Measurements from ENCODE around the gene MDP1.

The MDP1 gene

GRCh38 chr14:24181371-24182077 lies 34.3 kb downstream of the MDP1 start:
- DNase-seq (ENCODE audit: low read depth, low spot score): no peak

DNA sequence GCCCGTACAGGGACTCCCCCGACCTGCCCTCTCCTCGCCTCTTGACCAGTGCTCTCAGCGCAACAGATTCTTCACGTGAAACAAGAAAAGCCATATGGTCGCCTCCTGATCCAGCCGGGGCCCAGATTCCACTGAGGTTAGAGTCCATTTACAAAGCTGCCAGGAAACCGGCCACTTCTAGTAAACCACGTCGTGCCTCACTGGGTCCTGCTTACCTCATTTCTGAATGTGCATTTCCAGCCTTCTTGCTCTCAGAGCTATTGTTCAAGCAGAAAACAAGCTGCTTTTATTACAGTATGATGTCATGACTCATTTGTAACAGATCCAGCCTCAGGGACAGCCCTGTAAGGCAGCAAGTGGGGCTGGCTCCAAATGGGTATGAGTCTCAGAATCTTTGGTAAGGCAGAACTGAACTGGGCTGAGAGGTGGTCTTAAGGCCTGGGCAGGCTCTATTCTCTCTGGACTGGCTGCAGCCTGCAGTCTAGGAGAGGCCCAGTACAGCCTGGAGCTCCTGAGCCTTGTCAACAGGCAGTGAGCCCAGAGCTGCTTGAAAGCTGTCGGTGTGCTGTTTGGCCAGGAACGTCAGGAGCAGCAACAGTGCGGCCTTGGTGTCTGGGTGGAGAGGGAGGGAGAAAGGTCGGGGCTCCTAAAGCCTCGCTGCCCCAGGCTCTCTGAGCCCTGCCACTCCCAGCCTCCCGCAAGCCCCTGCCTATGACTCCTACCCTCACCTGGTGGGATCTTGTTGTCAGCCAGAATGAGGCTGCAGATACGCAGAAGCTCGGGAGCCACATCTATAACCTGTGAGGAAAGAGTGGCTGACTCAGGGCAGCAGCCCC lies 35.7 kb downstream of the MDP1 start:
- peak; percentile 91 for DNase-seq (ENCODE audit: low read depth, low spot score)

GRCh38 chr14:24179294-24179960 lies 36.4 kb downstream of the MDP1 start:
- DNase-seq (ENCODE audit: low read depth, low spot score): no peak

DNA sequence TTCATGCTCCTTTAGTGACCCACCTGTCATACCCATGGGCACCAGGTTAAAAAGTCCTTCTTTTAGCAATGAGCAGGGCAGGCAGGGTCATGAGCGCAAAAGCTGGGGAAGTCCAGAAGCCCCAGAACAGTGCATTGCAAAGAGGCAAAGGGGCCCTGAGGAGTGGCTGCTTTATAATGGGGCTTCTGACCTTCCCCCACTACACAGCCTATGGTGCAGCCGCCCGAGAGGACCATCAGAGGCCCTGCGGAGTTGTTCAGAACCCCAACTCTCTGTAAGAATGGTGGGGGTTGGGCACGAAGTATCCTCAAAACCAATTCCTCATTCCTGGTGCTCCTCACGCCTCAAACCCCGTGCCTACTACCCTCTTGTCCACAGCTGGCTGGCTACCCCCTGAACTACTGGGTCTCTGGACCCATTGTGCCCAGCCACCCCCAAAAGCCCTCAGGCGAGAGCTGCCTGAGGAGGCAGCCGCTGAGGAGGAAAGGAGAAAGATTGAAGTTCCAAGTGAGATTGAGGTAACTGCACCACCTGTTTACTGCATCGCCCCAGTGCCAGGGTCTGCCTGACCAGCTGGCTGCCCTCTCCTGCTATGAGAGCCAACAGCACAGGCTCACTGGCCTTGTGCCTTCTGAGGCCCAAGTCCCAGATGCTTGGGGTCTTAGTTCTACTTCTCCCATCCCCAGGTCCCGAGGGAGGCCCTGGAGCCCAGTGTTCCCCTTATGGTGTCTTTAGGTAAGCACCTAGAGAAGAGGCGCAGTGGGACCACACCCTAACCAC lies 37.3 kb downstream of the MDP1 start:
- DNase-seq (ENCODE audit: low read depth, low spot score): no peak

- DNase-seq (ENCODE audit: low read depth, low spot score): no peak
Measured at GRCh38 chr14:24177891-24178290, 38.0 kb downstream of the MDP1 start.

GRCh38 chr14:24177041-24177825 lies 38.6 kb downstream of the MDP1 start:
- DNase-seq (ENCODE audit: low read depth, low spot score): no peak

GRCh38 chr14:24176599-24176998 lies 39.3 kb downstream of the MDP1 start:
- DNase-seq (ENCODE audit: low read depth, low spot score): no peak

DNA sequence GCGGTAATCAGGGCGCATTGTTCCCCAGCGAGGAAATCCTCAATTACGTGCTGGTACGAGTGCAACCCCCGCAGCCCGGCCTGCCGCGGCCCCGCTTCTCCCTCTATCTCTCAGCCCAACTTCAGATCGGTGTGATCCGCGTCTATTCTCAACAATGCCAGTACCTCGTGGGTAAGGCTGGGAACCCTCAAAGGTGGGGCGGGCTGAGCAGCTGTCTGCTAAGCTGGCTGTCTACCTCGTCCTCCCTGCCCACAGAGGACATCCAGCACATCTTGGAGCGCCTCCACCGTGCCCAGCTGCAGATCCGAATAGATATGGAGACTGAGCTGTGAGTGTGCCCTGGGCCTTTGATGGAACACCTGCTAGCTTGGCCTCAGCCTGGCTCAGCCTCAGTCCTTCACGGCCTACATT lies 43.0 kb downstream of the MDP1 start:
- DNase-seq (ENCODE audit: low read depth, low spot score): no peak

DNA sequence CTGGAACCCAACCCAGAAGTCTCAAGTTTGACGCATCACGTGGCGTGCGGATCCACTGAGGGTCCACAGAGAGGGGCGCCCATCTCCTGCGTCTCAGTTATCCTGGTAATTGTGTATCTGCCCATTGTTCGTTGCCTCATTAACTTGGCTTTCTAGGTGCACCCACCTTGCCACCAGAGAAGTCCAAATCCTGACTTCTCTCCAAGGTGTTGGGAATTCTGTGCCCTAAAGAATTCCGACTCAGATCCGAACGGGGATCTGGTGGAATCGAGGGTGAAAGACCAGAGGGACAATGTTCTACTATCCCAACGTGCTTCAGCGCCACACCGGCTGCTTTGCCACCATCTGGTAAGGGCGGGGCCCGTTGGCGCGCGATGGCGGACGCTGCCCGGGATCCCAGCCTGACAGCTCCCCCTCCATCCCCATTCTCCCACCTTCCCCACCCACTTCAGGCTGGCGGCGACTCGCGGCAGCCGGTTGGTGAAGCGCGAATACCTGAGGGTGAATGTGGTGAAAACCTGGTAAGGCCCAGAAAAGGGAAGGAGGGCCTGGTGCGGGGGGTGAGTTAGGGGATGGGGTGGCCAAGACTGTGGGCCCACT lies 43.5 kb downstream of the MDP1 start:
- peak; percentile 58 for DNase-seq (ENCODE audit: low read depth, low spot score)

DNA sequence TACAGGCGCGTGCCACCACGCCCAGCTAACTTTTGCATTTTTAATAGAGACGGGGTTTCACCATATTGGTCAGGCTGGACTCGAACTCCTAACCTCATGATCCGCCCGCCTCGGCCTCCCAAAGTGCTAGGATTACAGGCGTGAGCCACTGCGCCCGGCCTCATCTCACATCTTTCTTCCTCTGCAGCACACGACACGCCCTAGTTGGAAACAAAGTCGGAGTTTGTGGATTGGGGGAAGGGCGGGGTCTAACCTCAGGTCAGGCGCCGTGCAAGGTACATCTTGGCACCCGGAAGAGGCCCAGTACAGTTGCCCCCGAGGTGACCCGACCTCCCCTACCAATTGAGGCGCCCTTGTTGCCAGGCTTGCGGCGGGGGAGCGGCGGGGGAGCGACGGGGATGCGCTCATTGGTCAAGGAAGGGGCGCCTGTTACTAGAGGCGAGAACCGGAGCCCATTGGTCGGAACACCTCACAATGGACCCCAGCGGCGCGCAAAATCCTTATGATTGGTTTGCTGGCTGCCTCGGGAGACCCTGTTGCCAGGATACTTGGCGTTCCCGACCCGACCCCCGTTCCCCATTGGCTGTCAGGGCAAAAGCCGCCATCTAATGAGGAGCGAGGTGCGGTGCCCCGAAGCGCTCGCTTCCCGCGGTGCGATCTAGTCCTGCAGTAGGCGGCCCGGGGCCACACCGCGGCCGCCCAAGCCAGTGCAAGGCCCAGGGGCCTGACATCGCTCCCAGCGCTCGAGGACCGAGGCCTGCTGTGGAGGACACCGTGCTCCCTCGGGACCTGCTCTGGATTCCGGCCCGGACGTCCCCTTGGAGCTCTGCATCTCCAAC lies 44.2 kb downstream of the MDP1 start, which contains the start of gene REC8:
Gene REC8 (plus strand): TSS at position 659 of the 839 bp plus-strand sequence. CDS start 473 bp downstream, outside the sequence.
- DNase-seq (ENCODE audit: low read depth, low spot score): peak; percentile 99

- DNase-seq (ENCODE audit: low read depth, low spot score): no peak
Measured at GRCh38 chr14:24167469-24168114, 48.3 kb downstream of the MDP1 start.

DNA sequence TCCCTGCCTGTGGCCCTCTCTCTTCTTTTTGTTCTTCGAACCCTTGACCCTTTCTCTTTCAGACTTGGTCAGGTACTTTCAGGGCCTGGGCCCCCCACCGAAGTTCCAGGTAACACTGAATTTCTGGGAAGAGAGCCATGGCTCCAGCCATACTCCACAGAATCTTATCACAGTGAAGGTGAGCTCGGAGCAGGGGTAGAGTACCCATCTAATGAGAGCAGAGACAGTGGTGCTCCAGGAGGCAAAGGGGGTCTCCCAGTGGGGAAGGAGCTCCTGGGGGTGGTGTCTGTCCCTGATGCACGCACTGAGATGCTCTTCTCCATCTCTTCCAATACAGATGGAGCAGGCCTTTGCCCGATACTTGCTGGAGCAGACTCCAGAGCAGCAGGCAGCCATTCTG lies 50.1 kb downstream of the MDP1 start:
- DNase-seq (ENCODE audit: low read depth, low spot score): no peak

DNA sequence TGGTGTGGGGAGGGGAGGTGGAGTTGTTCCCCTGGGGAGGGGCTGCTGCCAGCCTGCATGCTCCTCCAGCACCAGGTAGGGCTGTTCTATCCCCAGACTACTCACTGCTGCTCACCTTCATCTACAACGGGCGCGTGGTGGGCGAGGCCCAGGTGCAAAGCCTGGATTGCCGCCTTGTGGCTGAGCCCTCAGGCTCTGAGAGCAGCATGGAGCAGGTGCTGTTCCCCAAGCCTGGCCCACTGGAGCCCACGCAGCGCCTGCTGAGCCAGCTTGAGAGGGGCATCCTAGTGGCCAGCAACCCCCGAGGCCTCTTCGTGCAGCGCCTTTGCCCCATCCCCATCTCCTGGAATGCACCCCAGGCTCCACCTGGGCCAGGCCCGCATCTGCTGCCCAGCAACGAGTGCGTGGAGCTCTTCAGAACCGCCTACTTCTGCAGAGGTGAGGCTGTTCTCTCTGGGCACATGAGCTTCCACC lies 51.3 kb downstream of the MDP1 start:
- no peak for DNase-seq (ENCODE audit: low read depth, low spot score)
